Measurements from ENCODE around the gene CDK5.

GRCh38 chr7:151103973-151104372 is 46.3 kb upstream of the CDK5 start:
- TF ChIP-seq CTCF (IDR thresholded peaks at IDR 0.05) (no peak), EZH2 (IDR thresholded peaks at IDR 0.05; ENCODE audit: borderline replicate concordance, insufficient read depth, low read depth, low read length, poor library complexity, severe bottlenecking) (no peak)
